HepG2 (cell line): ENCODE measurements around the gene NME9. TPM values are rescaled to one million over a fixed set of nuclear protein-coding genes. Genes with fewer than 3 reads are reported as not detected.

Experiments
- ATAC-seq: fragments of 200-7000 bp; cut with Tn5 transposase; 3 replicates; pipeline ENCODE4 v1.9.1; 2020; ENCODE audit warnings: mild to moderate bottlenecking, moderate library complexity
- BruUV-seq: library from RNA; stranded (reverse); fragments of 400-500 nt; replicated peaks from 2 replicates; lab custom pipeline; 2021; lab: Mats Ljungman, UMichigan
- CTCF ChIA-PET: fragments of 300-600 bp; formaldehyde crosslinking; extraction: SDS; loops from one replicate; lab custom pipeline; 2021; ENCODE audit warnings: low total read pairs, inconsistent platforms, low intra/inter-chr PET ratio; lab: Yijun Ruan, JAX
- POLR2A ChIA-PET: fragments of 350-600 bp; sonication (Branson Sonifier 250); formaldehyde crosslinking; loops from one replicate; lab custom pipeline; 2020; ENCODE audit warnings: antibody characterized with exemption, inconsistent platforms; lab: Yijun Ruan, JAX
- DNase-seq: peaks from one replicate; pipeline ENCODE4 v3.0.0-alpha.2; 2015; ENCODE audit warnings: low spot score
- FAIRE-seq: peaks from 3 replicates; lab custom pipeline; 2011; peaks lifted over from hg19 to GRCh38; lab: Jason Lieb, UNC
- H2AFZ ChIP-seq: one replicate; pipeline ENCODE4 v1.6.1; 2011; ENCODE audit warnings: low read length, inconsistent platforms
- H3K27ac ChIP-seq: fragments of 300-600 bp; 3 replicates; pipeline ENCODE4 v1.8.0; 2011; ENCODE audit warnings: mixed run types, mild to moderate bottlenecking, mixed read lengths, low read length, inconsistent platforms; ENCODE audit not compliant: insufficient read depth; ENCODE audit errors: extremely low read length
- H3K27me3 ChIP-seq, 2 experiments: fragments of 200-600 bp in 1 of 2; 2 replicates in 1 of 2; 3 replicates in 1 of 2; pipeline versions ENCODE4 v1.6.0 to v1.8.0; 2011; ENCODE audit warnings: low read length in 2 of 2, mild to moderate bottlenecking in 2 of 2, moderate library complexity in 2 of 2, inconsistent platforms in 1 of 2; ENCODE audit not compliant: insufficient read depth in 2 of 2, control insufficient read depth in 1 of 2
- H3K36me3 ChIP-seq, 2 experiments: fragments of 200-600 bp in 1 of 2; replicated peaks in 1 of 2; 2 replicates in 1 of 2; 3 replicates in 1 of 2; pipeline versions ENCODE4 v1.5.1 to v1.8.0; 2011; ENCODE audit warnings: low read length in 2 of 2, inconsistent platforms in 1 of 2; ENCODE audit not compliant: insufficient read depth in 2 of 2, control insufficient read depth in 1 of 2
- H3K4me1 ChIP-seq: 2 replicates; pipeline ENCODE4 v1.5.1; 2012; ENCODE audit warnings: low read length, inconsistent platforms; ENCODE audit not compliant: insufficient read depth
- H3K4me2 ChIP-seq: 2 replicates; pipeline ENCODE4 v1.6.0; 2011; ENCODE audit warnings: low read depth, low read length, inconsistent platforms
- H3K4me3 ChIP-seq, 3 experiments: fragments of 200-600 bp in 1 of 3; sonication (generic), shearing (Covaris generic) in 1 of 3; replicated peaks in 1 of 3; 2 replicates each; pipeline ENCODE4 v1.5.1; 2011 to 2016; ENCODE audit warnings: low read length in 3 of 3, inconsistent platforms in 2 of 3, low read depth in 2 of 3, mild to moderate bottlenecking in 2 of 3, control low read depth in 1 of 3, mixed read lengths in 1 of 3; ENCODE audit not compliant: insufficient read depth in 1 of 3
- H3K79me2 ChIP-seq: one replicate; pipeline ENCODE4 v1.6.1; 2011; ENCODE audit warnings: low read length, inconsistent platforms; ENCODE audit not compliant: insufficient read depth
- H3K9ac ChIP-seq: 2 replicates; pipeline ENCODE4 v1.6.0; 2011; ENCODE audit warnings: mild to moderate bottlenecking, low read depth, low read length, inconsistent platforms; ENCODE audit not compliant: insufficient read depth
- H3K9me3 ChIP-seq: 2 replicates; pipeline ENCODE4 v1.5.1; 2012; ENCODE audit warnings: mild to moderate bottlenecking, low read length
- H4K20me1 ChIP-seq: 2 replicates; pipeline ENCODE4 v1.6.0; 2011; ENCODE audit warnings: inconsistent platforms, mild to moderate bottlenecking, low read length, moderate library complexity; ENCODE audit not compliant: insufficient read depth
- CHD2 ChIP-seq: IDR thresholded peaks from 2 replicates; pipeline ENCODE4 v1.6.1; 2011; ENCODE audit warnings: low read depth, low read length, improper control_type of control experiment
- GABPB1 ChIP-seq: IDR thresholded peaks from 2 replicates; pipeline ENCODE4 v1.6.1; 2016; ENCODE audit warnings: mild to moderate bottlenecking, missing genetic modification reagents, moderate library complexity, missing compliant biosample characterization
- MAFK ChIP-seq, 2 experiments: IDR thresholded peaks in 1 of 2; conservative IDR thresholded peaks in 1 of 2; 2 replicates each; pipeline ENCODE4 v1.6.1; 2011; ENCODE audit warnings: improper control_type of control experiment in 2 of 2, low read length in 2 of 2
- ONECUT2 ChIP-seq: sonication (generic); formaldehyde crosslinking; IDR thresholded peaks from 2 replicates; pipeline ENCODE4 v1.4.0; 2020; ENCODE audit warnings: missing genetic modification reagents
- SNAPC4 ChIP-seq: sonication (generic); formaldehyde crosslinking; IDR thresholded peaks from 2 replicates; pipeline ENCODE4 v1.4.0; 2020; ENCODE audit warnings: mild to moderate bottlenecking, missing genetic modification reagents
- TCF7L2 ChIP-seq: IDR thresholded peaks from 2 replicates; pipeline ENCODE4 v1.6.1; 2011; ENCODE audit warnings: mild to moderate bottlenecking, low read depth, low read length, moderate library complexity
- TFAP4 ChIP-seq: sonication (generic); IDR thresholded peaks from 2 replicates; pipeline ENCODE4 v1.6.1; 2016; ENCODE audit warnings: low read depth, borderline replicate concordance
- ZFP36L2 ChIP-seq: sonication (generic); formaldehyde crosslinking; IDR thresholded peaks from 2 replicates; pipeline ENCODE4 v1.4.0; 2020; ENCODE audit warnings: missing genetic modification reagents
- ZFX ChIP-seq: sonication (generic); formaldehyde crosslinking; IDR thresholded peaks from 2 replicates; pipeline ENCODE4 v1.4.0; 2020; ENCODE audit warnings: mild to moderate bottlenecking, low read depth, missing genetic modification reagents, moderate library complexity
- WGBS: methylation state at CpG from one replicate; pipeline ENCODE4 v1.1.6; 2017; ENCODE audit warnings: low lambda C conversion rate; 5-methylcytosine and 5-hydroxymethylcytosine counted together
- in situ Hi-C: cut with HindIII; loops from 2 replicates; pipeline ENCODE4 v1.10.0; 2017; ENCODE audit warnings: low pct_unique_long_range_greater_than_20kb; ENCODE audit not compliant: extremely low pct_ligation_motif_present
- intact Hi-C: fragments of 100-400 bp; cut with micrococcal nuclease; formaldehyde crosslinking; loops from one replicate; pipeline ENCODE4 v1.10.0; 2022; ENCODE audit not compliant: unreplicated experiment
- polyA plus RNA-seq, 8 experiments: library from polyadenylated mRNA; depleted of rRNA in 3 of 8; stranded (reverse) in 7 of 8; unstranded in 1 of 8; fragments of >200 nt; fragmentation: Illumina TruSeq in 4 of 8; extraction: Trizol in 4 of 8; gene quantifications; 2 replicates each; pipeline versions ENCODE4 v1.2.1 to v1.2.3, GENCODE V29; 2011 to 2016; ENCODE audit warnings: low read depth in 4 of 8, missing spikeins in 1 of 8, mixed read lengths in 1 of 8; ENCODE audit not compliant: insufficient read depth in 1 of 8
- total RNA-seq, 5 experiments: library from RNA; depleted of rRNA; stranded (reverse); fragments of >200 nt; fragmentation: Illumina TruSeq; extraction: Trizol; gene quantifications; 2 replicates each; pipeline ENCODE4 v1.2.3, GENCODE V29; 2016; ENCODE audit warnings: low read depth in 1 of 5

Gene NME9
- total and polyA plus RNA-seq, 2 of the 13 experiments (the other 11 are each of a cell fraction or from before 2014, with no cell fraction given) = not detected

- no peaks in the 10 kb centered on the region for H3K79me2 ChIP-seq
- no peak overlapping the region for H2AFZ ChIP-seq
- peak in 1 of 2 experiments; percentile 30; a peak in 1 of 4 replicates for TF ChIP-seq MAFK (conservative IDR thresholded peaks at IDR 0.05 in 1 of 2, IDR thresholded peaks at IDR 0.05 in 1 of 2; ENCODE audit: low read length in 2 of 2)
- no peak for TF ChIP-seq CHD2
- H4K20me1 ChIP-seq = no peaks in the 10 kb centered on the region
- no peaks in the 10 kb centered on the region for H3K27me3 ChIP-seq
- POLR2A ChIA-PET = interaction anchor here (1.2 kb wide), 1 partner anchor 11 kb away, joined by 3 read pairs; no protein-coding TSS in a partner anchor
- CTCF ChIA-PET = no interaction called here
- H3K4me1 ChIP-seq = peaks cover 47% of the 10 kb centered on the region
- 73% methylated on average over 7 of the region's 7 CpGs for WGBS
- ATAC-seq (no peak), DNase-seq (no peak), FAIRE-seq (no peak)
- in situ Hi-C loops = no loop called here
- no peak overlapping the region for H3K27ac ChIP-seq
- intact Hi-C loops = no loop called here
- H3K36me3 ChIP-seq = no peaks in the 10 kb centered on the region
- no peaks in the 10 kb centered on the region for H3K9me3 ChIP-seq
- H3K4me2 ChIP-seq = 0 out of 2 replicates have a peak overlapping the region, but pooled peaks have one; percentile 9
- no peak overlapping the region for H3K9ac ChIP-seq
- H3K4me3 ChIP-seq = no peak overlapping the region
- no TSS peak for BruUV-seq
These were observed 29.7 kb upstream of the NME9 start for GRCh38 chr3:138359148-138359918.

GRCh38 chr3:138356730-138357405, 27.2 kb upstream of the NME9 start:
- Histone ChIP-seq H3K79me2 (peaks cover under 1% of the 10 kb centered on the region), H3K4me3 (no peak overlapping the region), H3K4me1 (peaks cover 36% of the 10 kb centered on the region), H4K20me1 (no peaks in the 10 kb centered on the region), H3K9me3 (no peaks in the 10 kb centered on the region), H3K36me3 (no peaks in the 10 kb centered on the region; a peak in 1 of 5 replicates), H3K27ac (no peak overlapping the region), H3K4me2 (no peak overlapping the region), H3K27me3 (no peaks in the 10 kb centered on the region), H2AFZ (no peak overlapping the region), H3K9ac (no peak overlapping the region)
- in situ Hi-C loops (no loop called here), intact Hi-C loops (no loop called here)
- DNase-seq (no peak), FAIRE-seq (no peak), ATAC-seq (no peak)
- BruUV-seq = no TSS peak
- TF ChIP-seq TCF7L2 = no peak
- TF ChIP-seq ZFX (CRISPR knock-in tag) = no peak
- TF ChIP-seq SNAPC4 (CRISPR knock-in tag) = no peak
- TF ChIP-seq ONECUT2 (CRISPR knock-in tag) = no peak
- TF ChIP-seq TFAP4 = no peak
- TF ChIP-seq ZFP36L2 (CRISPR knock-in tag) = no peak
- TF ChIP-seq GABPB1 (CRISPR knock-in tag) = no peak
- CTCF ChIA-PET = no interaction called here
- 95% methylated on average over 6 of the region's 7 CpGs for WGBS
- POLR2A ChIA-PET = no interaction called here
